ENCODE results near the gene DTNB.

DNA sequence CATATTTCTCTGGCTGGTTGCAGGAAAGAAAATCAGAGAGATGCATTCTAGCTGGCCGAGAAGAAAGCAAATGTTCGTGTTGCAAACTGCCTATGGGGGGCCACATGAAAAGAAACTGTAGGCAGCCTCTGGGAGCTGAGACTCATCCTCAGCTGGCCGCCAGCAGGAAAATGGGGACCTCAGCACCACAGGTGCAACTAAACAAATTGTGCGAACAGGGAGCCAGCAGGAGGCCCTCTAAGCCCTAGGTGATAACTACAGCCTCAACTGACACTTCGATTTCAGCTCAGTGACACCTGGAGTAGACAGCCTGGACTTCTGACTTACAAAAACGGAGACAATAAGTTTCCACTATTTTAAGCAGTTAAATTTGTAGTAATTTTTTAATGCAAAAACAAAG, 107.3 kb downstream of the DTNB start:
- no peak for TF ChIP-seq GATA3 (IDR thresholded peaks at IDR 0.05; ENCODE audit: low read depth, low read length)
- no peak for TF ChIP-seq GATA2 (IDR thresholded peaks at IDR 0.05; ENCODE audit: low read depth, low read length)
